Glomerular endothelial cell (primary cell): ENCODE measurements around the gene SIDT1. TPM values are rescaled to one million over a fixed set of nuclear protein-coding genes. Genes with fewer than 3 reads are reported as not detected.

Source experiments
- DNase-seq: peaks from one replicate; pipeline ENCODE4 v3.0.0-alpha.2; 2011; ENCODE audit warnings: low read depth, low spot score; ENCODE audit errors: extremely low read depth
- total RNA-seq: library from RNA; depleted of rRNA; stranded (reverse); fragments of >200 nt; gene quantifications from 2 replicates; pipeline ENCODE4 v1.2.3, GENCODE V29; 2015

The SIDT1 gene
- total RNA-seq, 1 donor from 2014 or later = 0.99 TPM

DNA sequence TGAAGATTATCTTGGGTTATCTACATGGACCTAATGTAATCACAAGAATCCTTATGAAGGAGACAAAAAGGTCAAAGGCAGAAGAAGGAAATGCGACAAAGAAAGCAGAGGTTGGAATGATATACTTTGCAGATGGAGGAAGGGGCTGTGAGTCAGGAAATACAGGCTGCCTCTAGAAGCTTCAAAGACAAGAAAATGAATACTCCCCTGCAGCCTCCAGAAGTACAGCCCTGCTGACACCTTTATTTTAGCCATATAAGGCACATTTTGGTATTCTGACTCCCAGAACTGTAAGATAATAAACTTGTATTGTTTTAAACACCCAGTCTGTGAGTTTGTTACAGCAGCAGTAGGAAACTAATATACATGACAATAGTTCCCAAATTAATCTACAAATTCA, 58.6 kb downstream of the SIDT1 start:
- DNase-seq = no peak

DNA sequence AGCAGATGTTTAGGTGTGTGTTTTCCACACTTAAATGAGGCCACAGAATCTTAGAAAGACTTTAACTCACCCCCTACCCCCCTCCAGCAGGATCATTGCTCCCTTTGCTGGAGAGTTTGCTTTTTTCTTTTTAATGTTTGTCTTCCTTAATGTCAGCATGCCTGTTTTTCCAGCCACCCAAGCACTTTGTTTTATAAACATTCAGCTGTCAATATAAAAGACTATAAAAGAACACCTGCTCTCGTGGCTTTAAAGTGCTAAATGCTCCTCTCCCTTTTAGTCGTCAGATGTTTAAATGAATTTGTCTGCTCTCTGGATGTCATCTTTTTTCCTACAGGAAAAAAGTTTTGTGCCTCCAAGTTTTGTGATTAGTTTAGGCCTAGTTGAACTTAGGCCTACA, 61.7 kb downstream of the SIDT1 start:
- no peak for DNase-seq

DNA sequence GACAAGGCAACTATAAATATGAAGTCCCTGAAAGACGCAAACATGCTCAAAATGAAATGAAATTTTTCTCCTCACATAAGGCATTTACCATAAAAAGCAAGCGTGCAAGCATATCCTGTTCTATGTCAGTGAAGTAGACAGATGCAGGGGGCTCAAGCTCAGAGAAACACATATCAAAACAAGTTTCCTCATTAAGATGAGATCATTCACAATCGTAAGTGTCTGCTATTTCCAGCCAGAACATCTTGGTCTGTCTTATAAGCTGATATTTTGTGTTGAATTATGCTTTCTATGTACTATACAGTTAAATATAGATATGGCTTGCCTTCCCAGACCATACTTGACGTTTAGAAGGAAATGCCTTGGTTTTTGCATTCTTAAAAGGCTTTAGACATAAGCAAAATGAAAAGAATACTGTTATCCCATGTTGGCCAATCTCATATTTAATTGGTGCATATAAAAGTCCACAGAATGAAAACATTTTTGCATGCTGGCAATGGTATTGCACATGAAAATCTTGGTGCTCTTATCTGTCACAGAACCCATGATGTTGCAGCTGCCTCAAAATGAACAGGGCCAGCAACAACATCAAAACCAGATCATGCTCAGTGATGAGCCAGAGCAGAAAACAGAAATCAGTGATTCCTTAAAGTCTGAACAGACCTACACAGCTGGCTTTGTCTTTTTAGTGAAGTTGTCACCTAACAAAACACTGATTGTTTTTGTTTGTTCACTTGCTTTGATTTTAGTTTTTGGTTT, 65.4 kb downstream of the SIDT1 start:
- DNase-seq = no peak

DNA sequence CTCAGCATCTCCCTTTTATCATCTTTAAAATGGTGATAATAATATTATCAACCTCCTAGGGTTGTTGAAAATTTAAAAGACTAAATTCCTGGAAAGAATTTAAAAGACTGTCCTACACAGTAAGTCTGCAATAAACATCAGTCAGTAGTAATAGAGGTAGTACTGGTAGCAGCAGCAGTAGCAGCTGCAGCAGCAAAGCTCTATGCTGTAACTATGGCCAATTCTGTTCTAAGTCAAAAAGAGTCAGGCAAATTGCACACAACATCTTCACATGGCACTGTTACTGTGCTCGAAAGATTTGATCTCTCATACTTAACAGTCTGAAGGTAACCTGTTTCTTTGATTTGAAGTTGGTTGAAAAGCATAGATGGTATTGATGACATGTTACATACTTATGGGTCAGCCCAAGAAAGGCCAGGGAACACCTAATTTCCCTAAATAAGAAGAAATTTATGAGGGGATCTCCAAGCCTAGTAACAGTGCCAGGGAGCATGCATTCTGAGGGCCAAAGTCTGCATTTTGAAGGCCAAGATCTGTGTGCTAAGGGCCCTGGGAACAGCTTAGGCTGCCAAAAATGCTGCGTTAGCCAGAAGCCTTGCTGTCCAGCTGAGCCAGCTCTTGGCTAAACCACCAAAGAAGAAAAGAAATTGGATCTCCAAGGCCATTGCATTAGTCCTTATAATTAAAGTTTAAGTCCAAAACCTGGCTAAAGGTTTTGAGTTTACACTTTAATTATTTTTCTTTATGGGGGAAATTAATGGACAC, 68.2 kb downstream of the SIDT1 start:
- no peak for DNase-seq

DNA sequence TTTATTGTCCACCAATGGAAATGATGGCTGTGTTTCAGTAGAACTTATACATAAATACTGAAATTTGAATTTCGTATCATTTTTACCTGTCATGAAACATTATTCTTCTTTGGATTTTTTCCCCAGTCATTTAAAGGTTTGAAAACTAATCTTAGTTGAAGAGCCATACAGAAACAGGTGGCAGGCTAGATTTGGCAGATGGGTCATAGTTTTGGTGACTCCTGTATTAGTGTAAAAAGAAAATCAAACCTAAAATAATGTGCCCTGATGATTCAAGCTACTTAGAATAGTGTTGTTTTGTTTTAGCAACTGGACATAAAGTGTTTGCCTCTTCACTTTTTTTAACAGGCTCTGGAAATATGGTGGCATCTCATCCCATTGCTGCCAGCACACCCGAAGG, 68.9 kb downstream of the SIDT1 start:
- no peak for DNase-seq

DNA sequence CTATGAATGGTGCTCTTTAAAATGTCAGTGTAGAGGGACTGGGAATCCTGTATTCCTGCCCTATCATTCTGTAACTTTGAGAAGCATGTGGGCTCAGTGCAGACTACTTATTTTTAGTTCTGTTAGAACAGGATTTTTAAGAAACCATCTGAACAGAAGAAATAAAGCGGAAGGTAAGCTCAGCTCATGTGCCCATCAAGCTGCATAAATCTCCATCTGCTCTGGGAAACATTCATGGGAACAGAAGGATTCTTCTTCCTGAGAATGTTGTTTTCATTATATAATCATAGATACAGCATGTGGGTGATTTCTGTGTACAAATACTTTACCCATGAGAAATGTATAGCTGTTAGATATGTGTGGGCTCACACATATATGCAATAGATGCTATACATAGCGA, 69.9 kb downstream of the SIDT1 start:
- DNase-seq = no peak

DNA sequence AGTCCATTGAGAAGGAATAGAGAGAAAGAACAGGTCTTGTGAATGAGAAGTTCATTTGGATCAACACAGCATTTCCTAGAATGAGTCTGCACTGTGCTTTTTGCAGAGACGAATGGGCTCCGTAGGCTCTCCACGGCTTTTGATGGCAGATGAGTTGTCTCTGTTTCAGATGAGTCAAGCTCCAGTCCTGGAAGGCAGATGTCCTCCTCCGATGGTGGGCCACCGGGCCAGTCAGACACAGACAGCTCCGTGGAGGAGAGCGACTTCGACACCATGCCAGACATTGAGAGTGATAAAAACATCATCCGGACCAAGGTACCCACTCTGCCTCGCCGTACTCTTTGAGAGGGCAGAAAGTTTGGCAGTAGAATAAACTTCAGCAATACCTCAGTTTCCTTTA, 70.5 kb downstream of the SIDT1 start:
- DNase-seq = no peak

DNA sequence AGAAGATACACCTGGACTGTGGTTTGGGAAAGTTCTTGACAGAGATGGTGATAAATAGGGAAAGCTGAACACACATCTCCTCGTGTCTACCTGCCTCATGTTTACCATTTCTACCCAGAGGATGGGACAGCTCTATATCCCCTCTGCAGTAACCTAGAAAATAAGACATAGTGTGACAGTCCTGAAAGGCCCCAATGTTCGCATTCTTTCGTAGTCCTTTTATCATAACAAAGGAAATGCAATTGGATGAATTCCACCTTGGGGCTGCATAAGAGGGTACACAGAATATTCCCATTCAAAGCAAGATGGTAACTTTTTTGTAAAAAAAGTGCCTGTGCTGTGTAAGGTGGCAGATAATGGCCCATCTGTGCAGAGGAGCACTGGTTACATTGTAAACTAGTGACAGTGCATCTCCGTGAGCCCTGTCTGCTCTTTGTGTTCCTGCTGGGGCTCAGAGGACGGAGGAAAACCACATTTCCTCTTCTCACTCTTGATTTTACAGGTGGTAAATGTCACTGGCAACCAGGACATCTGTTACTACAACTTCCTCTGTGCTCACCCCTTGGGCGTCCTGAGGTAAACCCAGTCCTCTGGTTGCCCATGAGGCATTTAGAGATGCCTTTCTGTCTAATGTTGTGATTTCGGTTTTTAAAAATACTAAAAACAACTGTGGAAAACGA, 74.3 kb downstream of the SIDT1 start:
- no peak for DNase-seq

DNA sequence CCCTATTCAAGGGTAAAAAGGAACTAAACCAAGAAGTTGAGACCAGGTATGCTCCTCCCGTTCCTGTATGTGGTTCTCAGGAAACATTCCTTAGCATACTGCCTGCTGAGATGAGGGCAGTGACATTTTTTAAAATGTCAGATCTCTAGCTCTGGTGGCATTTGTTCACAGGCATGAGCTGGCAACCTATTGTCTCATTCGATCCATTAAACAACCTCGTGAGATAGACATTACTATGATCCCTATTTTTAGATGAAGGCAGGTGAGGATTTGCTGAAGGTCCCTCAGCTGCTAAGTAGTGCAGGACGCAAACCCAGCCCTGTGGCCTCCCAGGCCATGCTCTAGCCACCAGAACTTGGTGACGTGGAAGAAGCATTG, 74.9 kb downstream of the SIDT1 start:
- DNase-seq = no peak

DNA sequence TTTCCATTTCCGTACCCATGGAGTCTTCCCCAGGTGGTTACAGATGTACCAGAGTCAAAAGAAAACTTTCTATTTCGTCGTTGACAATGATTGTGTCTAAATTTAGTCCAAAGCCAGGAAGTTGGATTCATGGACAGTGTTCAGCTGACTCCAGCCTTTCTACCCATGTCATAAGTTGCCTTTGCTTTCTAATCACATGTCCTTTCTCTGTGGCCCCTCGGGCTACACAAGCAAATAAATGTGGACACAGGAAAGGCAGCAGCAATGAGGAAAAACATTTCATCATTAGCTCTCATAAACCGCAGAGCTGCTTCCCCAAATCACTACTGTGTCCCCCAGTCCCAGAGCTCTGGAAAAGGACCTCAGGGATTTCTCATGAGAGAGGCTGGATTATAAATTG, 82.0 kb downstream of the SIDT1 start:
- DNase-seq = no peak

DNA sequence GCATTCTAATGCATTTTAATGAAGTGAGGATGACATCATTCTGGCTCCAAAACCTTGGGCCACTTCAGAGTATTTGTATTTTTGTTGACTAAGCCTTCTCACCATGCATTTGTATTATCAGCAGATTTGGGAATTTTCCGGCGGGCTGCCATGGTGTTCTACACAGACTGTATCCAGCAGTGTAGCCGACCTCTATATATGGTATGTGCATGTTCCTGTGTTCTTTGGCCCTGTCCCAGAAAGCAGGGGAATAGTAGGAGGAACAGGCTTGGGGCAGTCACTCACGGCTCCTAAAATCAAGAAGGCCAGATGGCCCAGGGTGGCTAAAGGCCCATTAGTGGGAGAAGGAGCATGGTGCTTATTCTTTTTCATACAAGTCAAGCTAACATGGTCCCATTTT, 83.6 kb downstream of the SIDT1 start:
- no peak for DNase-seq

DNA sequence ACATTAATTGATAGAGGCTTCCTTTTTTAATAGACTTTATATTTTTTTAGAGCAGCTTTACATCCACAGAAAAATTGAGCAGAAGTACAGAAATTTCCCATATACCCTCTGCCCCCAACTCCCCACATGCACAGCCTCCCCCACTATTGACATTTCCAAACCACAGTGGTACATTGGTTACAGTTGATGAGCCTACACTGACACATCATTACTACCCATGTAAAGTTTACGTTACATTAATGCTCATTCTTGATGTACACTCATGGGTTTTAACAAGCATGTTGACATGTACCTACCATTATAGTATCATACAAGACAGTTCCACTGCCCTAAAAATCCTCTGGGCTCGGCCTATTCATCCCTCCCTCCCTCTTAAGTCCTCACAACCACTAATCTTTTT, 85.4 kb downstream of the SIDT1 start:
- DNase-seq = no peak

DNA sequence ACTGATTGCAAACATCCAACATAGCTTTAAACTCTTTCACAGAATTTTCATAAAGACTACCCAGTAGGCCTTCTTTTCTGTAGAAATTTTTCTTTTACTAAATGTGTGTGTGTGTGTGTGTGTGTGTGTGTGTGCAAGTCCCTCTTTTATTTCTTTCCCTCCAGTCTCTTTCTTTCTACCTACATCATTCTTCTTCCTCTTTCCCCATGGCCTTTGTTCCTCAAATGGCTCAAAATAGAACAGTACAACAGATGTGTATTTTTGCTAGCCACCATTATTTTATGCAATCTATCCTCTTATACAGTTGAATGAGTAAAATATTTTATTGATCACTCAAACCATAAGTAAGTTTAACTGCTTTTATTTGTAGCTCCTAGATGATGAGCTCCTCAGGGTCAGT, 87.7 kb downstream of the SIDT1 start:
- no peak for DNase-seq

DNA sequence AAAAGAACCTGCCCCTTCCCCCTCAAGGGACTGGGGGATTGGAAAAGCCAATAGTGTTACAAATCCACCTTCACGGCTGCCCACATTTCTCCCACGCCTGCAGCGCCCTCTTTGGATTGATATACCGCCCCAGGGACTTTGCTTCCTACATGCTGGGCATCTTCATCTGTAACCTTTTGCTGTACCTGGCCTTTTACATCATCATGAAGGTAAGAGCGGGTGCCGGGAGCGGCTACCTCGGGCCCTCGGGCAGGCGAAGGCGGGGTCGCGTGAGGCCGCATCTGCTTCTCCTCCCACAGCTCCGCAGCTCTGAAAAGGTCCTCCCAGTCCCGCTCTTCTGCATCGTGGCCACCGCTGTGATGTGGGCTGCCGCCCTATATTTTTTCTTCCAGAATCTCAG, 91.0 kb downstream of the SIDT1 start:
- DNase-seq = no peak

DNA sequence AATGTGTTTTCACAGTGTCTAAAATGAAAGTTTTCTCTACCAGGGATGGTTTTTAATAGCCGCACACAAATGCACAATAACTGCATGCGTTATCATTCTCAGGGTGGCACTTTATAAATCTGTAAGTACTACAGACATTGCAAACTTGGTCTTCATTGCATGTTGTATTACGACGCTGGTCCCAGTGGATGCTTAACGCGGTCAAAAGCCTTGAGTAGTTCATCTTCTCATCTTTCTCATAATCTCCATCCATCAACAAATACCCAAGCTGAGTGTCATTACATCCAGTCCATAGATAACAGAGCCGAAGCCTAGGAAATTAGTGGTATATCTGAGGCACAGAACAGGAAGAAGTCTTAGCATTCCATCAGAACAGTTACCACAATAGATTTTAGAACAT, 91.5 kb downstream of the SIDT1 start:
- no peak for DNase-seq

DNA sequence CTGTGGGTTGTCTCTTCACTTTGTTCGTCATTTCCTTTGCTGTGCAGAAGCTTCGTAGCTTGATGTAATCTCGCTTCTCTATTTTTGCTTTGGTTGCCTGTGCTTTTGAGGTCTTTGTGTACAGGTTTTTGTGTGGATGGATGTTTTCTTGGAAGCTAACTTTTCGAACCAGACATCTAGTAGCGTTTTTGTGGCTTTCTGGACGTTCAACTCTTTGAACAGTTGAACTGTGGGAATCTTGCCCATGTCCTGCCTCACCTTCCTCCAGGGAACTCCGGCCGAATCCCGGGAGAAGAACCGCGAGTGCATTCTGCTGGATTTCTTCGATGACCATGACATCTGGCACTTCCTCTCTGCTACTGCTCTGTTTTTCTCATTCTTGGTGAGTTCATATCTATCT, 93.5 kb downstream of the SIDT1 start:
- no peak for DNase-seq

DNA sequence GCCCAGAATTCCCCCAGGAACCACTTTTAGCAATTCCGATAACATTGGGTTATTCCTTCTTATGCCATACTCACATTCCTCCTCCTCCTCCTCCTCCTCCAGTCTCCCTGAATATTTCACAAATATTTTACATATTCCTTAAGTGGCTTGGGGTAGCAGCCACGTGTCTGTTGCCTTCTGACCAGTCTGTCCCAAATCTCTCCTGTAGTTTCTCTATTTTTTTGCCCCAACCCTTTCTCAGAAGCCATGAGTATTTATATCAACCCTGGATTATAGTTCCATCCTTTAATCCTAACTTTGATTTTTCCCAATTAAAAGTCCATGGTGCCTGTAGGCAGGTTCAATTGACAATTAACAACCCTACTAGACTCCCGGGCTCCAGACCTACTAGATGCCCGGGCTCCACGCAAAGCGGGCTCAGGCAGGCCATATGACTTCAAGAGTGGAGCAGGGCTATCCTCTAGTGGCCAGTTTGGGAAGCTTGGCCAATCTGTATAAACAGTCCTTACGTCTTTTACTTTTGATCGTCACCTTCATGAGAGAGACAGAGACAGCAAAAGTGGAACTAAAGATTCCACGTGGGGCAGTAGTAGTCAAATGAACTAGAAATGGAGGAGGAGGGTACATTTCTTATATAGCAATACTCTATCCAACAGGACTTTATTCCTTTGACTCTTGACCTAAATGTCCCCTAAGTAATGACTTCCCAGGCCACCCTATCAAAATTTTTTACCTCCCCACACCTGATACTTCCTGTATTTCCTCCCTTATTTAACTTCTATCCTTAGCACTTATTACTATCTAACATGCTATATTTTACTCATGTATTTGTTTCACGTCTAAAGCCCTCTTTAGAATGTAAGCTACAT, 94.4 kb downstream of the SIDT1 start:
- peak; percentile 39 for DNase-seq

DNA sequence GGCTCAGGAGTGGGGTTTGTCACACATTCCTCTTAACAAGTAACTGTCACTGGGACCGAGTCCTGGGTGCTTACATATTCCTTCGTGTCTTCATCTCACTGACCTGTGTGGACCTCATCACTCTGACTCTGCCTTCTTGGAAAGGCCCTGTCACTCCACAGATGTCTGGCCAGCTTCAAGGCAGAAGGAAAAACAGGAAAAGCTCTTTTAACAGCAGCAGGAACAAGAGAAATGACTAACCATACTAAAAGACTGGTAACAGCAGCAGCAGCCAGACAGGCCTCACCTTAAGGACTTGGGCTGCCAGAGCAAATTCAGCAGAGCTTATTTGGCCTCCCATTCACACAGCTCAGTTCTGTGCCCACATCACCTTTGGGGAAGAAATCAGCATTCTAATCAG, 96.0 kb downstream of the SIDT1 start:
- no peak for DNase-seq

DNA sequence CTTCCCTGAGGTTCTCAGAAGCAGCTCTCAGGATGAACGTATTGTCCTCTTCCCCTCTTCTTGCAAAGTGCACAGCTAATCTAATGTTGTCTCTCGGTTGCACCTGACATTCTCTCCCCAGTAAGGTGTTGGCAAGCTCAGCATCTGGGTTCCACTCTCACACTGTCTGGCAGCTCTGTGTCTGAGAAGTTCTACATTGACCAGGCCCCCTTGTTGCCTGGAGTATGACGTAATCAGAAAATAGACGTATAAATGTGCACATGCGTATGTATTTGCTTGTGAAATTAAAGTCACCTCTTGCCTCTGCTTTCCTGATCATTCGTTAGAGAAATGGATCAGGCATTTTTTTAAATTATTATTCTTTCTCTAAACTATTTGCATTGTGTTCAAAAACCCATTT, 96.4 kb downstream of the SIDT1 start:
- no peak for DNase-seq

DNA sequence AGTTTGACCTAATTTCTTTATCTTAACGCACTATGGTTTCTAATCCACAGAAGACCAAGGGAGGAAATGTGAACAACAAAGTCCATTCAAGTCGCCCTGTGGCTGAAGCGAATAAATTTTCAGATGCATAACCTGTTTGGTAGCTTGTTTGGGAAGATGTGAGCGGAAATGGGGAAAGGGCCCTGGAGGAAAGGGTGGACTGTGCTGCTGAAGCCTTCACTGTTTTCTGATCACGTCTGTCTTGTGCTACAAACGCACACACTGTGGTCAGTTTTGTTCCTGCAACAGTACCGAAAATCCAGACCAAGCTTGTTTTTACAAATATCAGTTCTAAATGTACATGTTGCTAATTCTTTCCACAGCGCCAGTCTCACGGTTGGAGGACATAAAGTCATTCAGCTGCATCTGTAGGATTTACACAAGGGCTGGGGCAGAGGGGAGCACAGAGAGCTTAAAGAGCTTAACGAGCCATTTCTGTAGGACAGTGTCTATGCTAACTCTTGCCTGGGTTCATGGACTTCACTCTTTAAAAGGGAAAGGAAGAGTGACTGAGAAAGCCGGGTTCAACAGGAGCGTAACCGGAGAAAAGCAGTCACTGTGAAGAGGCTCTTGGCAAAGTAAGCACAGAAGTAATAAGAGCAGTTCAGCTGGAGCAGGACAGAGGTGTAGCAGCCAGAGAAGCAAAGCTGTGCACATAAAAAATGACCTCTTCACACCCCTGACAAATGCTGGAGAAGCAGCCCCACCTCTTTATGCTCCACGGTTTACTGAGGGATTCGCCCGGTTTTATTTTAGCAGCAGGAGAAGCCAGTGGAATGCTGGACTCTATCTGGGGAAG, 97.4 kb downstream of the SIDT1 start:
- no peak for DNase-seq
